ENCODE data around the gene ANKRD29. TPM values are rescaled to one million over a fixed set of nuclear protein-coding genes. Genes with fewer than 3 reads are reported as not detected.

ANKRD29 gene
- 2.9 and 3.0 TPM in 2 replicates for total RNA-seq (2014; rRNA removed; shearing (Covaris generic))

GRCh38 chr18:23662309-23663263 is at the start of gene ANKRD29:
Gene ANKRD29, minus strand, starts transcription at chr18:23662911. Its CDS starts 181 bp downstream, at chr18:23662730.
- peak; percentile 93 for DNase-seq
- Histone ChIP-seq H3K4me3 (ENCODE audit: insufficient read depth, low read depth, low read length) (peak within 1 kb of the TSS; percentile 49), H3K36me3 (replicated peaks; ENCODE audit: control insufficient read depth, insufficient read depth, low read length) (no peaks in the 10 kb centered on the region), H3K27me3 (ENCODE audit: control insufficient read depth, insufficient read depth, low read length) (peaks cover 13% of the 10 kb centered on the region)

- no peak for DNase-seq
- Histone ChIP-seq H3K27me3 (ENCODE audit: control insufficient read depth, insufficient read depth, low read length) (no peaks in the 10 kb centered on the region), H3K4me3 (ENCODE audit: insufficient read depth, low read depth, low read length) (no peak overlapping the region), H3K36me3 (replicated peaks; ENCODE audit: control insufficient read depth, insufficient read depth, low read length) (no peaks in the 10 kb centered on the region)
Measured at GRCh38 chr18:23712445-23712844, 49.7 kb upstream of the ANKRD29 start.

- DNase-seq: no peak
- Histone ChIP-seq H3K27me3 (ENCODE audit: control insufficient read depth, insufficient read depth, low read length) (no peaks in the 10 kb centered on the region), H3K4me3 (ENCODE audit: insufficient read depth, low read depth, low read length) (no peak overlapping the region), H3K36me3 (replicated peaks; ENCODE audit: control insufficient read depth, insufficient read depth, low read length) (no peaks in the 10 kb centered on the region)
Measured at GRCh38 chr18:23711426-23711825, 48.7 kb upstream of the ANKRD29 start.

- no peak for DNase-seq
- Histone ChIP-seq H3K36me3 (replicated peaks; ENCODE audit: control insufficient read depth, insufficient read depth, low read length) (no peaks in the 10 kb centered on the region), H3K27me3 (ENCODE audit: control insufficient read depth, insufficient read depth, low read length) (no peaks in the 10 kb centered on the region), H3K4me3 (ENCODE audit: insufficient read depth, low read depth, low read length) (no peak overlapping the region)
Measured at GRCh38 chr18:23710946-23711345, 48.2 kb upstream of the ANKRD29 start.

GRCh38 chr18:23710068-23710527 is 47.4 kb upstream of the ANKRD29 start:
- Histone ChIP-seq H3K4me3 (ENCODE audit: insufficient read depth, low read depth, low read length) (no peak overlapping the region), H3K27me3 (ENCODE audit: control insufficient read depth, insufficient read depth, low read length) (no peaks in the 10 kb centered on the region), H3K36me3 (replicated peaks; ENCODE audit: control insufficient read depth, insufficient read depth, low read length) (no peaks in the 10 kb centered on the region)
- DNase-seq: no peak

GRCh38 chr18:23706971-23707640 is 44.4 kb upstream of the ANKRD29 start:
- H3K36me3 ChIP-seq (replicated peaks; ENCODE audit: control insufficient read depth, insufficient read depth, low read length): no peaks in the 10 kb centered on the region
- no peaks in the 10 kb centered on the region for H3K27me3 ChIP-seq (ENCODE audit: control insufficient read depth, insufficient read depth, low read length)
- H3K4me3 ChIP-seq (ENCODE audit: insufficient read depth, low read depth, low read length): no peak overlapping the region
- DNase-seq: no peak

GRCh38 chr18:23704806-23705205 is 42.1 kb upstream of the ANKRD29 start:
- Histone ChIP-seq H3K36me3 (replicated peaks; ENCODE audit: control insufficient read depth, insufficient read depth, low read length) (no peaks in the 10 kb centered on the region), H3K4me3 (ENCODE audit: insufficient read depth, low read depth, low read length) (no peak overlapping the region), H3K27me3 (ENCODE audit: control insufficient read depth, insufficient read depth, low read length) (no peaks in the 10 kb centered on the region)
- DNase-seq: no peak

GRCh38 chr18:23703987-23704384 is 41.3 kb upstream of the ANKRD29 start:
- Histone ChIP-seq H3K4me3 (ENCODE audit: insufficient read depth, low read depth, low read length) (no peak overlapping the region), H3K36me3 (replicated peaks; ENCODE audit: control insufficient read depth, insufficient read depth, low read length) (no peaks in the 10 kb centered on the region), H3K27me3 (ENCODE audit: control insufficient read depth, insufficient read depth, low read length) (no peaks in the 10 kb centered on the region)
- no peak for DNase-seq

GRCh38 chr18:23703057-23703986 is 40.6 kb upstream of the ANKRD29 start:
- DNase-seq: peak; percentile 57
- no peaks in the 10 kb centered on the region for H3K27me3 ChIP-seq (ENCODE audit: control insufficient read depth, insufficient read depth, low read length)
- H3K4me3 ChIP-seq (ENCODE audit: insufficient read depth, low read depth, low read length): no peak overlapping the region
- H3K36me3 ChIP-seq (replicated peaks; ENCODE audit: control insufficient read depth, insufficient read depth, low read length): no peaks in the 10 kb centered on the region

- no peak for DNase-seq
- H3K36me3 ChIP-seq (replicated peaks; ENCODE audit: control insufficient read depth, insufficient read depth, low read length): no peaks in the 10 kb centered on the region
- H3K4me3 ChIP-seq (ENCODE audit: insufficient read depth, low read depth, low read length): no peak overlapping the region
- no peaks in the 10 kb centered on the region for H3K27me3 ChIP-seq (ENCODE audit: control insufficient read depth, insufficient read depth, low read length)
Measured at GRCh38 chr18:23702606-23703005, 39.9 kb upstream of the ANKRD29 start.

- H3K27me3 ChIP-seq (ENCODE audit: control insufficient read depth, insufficient read depth, low read length): no peaks in the 10 kb centered on the region
- no peak overlapping the region for H3K4me3 ChIP-seq (ENCODE audit: insufficient read depth, low read depth, low read length)
- DNase-seq: no peak
- H3K36me3 ChIP-seq (replicated peaks; ENCODE audit: control insufficient read depth, insufficient read depth, low read length): no peaks in the 10 kb centered on the region
Measured at GRCh38 chr18:23701544-23702064, 38.9 kb upstream of the ANKRD29 start.

- Histone ChIP-seq H3K36me3 (replicated peaks; ENCODE audit: control insufficient read depth, insufficient read depth, low read length) (no peaks in the 10 kb centered on the region), H3K27me3 (ENCODE audit: control insufficient read depth, insufficient read depth, low read length) (no peaks in the 10 kb centered on the region), H3K4me3 (ENCODE audit: insufficient read depth, low read depth, low read length) (no peak overlapping the region)
- no peak for DNase-seq
Measured at GRCh38 chr18:23701017-23701416, 38.3 kb upstream of the ANKRD29 start.

GRCh38 chr18:23694637-23695430 is 32.1 kb upstream of the ANKRD29 start:
- no peaks in the 10 kb centered on the region for H3K36me3 ChIP-seq (replicated peaks; ENCODE audit: control insufficient read depth, insufficient read depth, low read length)
- peaks cover 14% of the 10 kb centered on the region for H3K27me3 ChIP-seq (ENCODE audit: control insufficient read depth, insufficient read depth, low read length)
- DNase-seq: no peak
- H3K4me3 ChIP-seq (ENCODE audit: insufficient read depth, low read depth, low read length): no peak overlapping the region
